GM18507 (cell line): ENCODE data around the gene NCS1.

Source experiments
- DNase-seq: peaks from one replicate; pipeline ENCODE4 v3.0.0; 2011; ENCODE audit warnings: low read depth; ENCODE audit not compliant: insufficient read length; ENCODE audit errors: extremely low spot score
- FAIRE-seq: peaks from 2 replicates; lab custom pipeline; 2011; peaks lifted over from hg19 to GRCh38; lab: Jason Lieb, UNC

Gene NCS1

GRCh38 chr9:130207241-130207992 lies 35.2 kb downstream of the NCS1 start:
- no peak for DNase-seq
- no peak for FAIRE-seq

DNA sequence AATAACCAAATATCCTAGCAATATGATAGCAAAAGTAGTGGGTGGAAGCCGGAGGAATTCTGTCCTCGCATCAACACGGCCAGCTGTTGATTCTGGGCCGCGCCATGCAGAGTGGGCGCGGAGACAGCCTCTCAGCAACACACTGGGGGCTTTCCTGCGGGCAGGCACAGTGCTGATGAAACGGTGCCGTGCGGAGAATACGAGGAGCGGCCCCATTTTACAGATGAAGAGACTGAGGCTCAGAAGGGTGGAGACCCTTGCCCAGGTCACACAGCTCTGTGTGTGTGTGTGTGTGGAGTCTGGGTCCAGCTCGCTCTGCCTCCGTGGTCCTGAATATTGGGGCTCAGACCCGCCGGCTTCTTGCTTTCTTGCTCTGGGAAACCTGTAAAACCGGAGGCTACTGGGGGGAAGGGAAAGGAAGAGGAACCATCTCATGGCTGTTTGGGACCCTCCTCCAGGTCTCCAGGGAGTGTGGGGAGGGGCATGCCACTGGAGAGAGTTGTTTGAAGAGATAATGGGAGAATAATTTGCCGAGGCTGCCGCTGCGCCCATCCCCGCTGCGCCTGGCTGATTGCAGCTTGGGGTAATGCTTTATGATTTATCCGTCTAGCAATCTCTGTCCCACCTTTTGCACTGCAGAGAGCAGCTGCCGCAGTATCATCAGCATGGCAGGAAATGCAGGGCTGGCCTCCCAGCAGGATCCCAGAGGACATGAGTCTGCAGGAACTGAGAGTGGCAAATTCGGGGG lies 36.6 kb downstream of the NCS1 start:
- FAIRE-seq (no peak), DNase-seq (no peak)

DNA sequence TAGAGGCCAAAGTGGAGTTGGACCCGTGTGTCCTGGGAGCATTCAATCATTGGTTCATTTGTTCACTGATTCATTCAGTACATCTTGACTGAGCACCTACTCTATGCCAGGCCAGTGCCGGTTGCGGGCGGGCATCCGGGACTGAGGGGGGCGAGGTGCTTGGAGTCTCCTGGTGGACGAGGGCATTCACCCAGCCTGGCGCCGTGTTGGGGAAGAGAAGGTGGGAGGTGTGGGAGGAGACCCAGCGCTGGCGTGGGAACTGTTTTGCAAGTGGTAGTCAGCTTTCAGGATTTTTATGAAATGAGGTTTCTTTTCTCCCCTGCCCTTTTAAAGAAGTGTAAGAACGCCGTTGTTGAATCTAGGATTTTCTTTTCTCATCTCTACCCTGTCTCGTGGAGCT lies 37.2 kb downstream of the NCS1 start:
- FAIRE-seq (no peak), DNase-seq (no peak)

DNA sequence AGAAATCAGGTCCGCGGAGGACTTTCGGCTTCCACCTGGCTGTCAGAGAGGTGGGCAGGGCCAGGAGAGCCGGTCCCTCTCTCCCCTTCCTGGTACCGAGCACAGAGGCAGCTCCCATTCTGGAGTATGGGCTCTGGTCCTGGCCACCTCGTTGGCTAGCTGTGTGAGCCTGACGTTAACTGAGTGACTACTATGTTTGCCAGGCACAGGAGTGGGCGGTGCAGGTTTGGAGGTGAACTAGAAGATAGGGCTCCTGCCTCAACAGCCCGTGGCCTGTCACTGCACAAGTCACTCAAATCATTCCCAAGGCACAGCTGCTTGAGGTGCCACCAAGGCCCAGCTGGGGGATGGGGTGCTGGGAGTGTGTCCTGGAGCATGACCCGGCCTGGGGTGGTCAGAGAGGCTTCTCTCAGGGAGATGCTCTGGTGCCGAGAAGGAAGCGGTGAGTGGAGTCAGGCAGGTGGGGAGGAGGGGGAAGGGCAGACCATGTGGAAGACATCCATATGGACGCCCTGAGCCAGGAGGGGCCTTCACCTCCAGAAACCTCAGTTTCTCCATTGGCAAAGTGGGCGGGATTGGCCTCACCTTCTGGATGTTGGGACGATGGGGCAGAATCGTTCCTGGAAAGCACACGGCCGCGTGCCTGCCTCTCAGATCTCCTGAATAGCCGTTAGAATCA lies 39.5 kb downstream of the NCS1 start:
- no peak for FAIRE-seq

GRCh38 chr9:130212543-130213297 lies 40.5 kb downstream of the NCS1 start:
- DNase-seq (no peak), FAIRE-seq (no peak)

More for the DNA sequence above, 39.5 kb downstream of the NCS1 start:
- no peak for DNase-seq

DNA sequence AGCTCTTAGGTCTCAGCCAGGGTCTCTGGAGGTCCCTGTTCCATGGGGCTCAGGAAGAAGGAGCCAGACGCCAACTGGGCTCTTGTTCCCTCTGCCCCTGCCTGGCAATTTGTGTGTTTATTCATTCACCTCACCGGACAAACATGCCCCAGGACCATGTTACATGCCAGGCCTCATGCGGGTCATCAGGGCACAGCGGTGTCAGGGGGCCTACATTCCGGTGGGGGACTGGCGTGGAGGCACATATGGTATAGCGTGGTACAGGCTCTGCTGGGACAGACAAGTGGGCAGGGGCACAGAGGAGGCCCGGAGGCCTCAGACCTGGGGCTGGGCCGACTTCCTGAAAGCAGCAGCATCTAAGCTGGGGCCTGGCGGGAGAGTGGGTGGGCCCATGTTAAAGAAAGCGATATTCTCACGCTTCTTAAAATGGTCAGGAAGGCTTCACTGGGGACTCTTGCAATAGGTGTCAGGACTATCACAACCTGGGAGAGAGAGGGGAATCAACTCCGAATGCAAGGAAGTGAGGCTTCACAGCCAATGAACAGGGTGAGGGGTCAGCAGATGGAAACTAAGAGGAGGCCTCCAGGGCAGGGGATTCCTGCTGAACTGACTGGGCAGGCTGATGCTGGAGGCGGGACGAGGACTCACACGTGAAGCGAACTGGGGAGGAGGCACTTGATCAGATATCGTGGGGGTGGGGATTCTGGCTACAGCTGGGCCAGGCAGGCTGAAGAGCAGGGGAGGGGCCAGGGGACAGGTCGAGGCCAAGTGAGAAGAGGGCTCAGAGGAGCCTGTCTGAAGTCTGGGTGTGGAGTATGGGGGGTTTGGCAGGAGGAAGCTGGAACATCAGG lies 41.9 kb downstream of the NCS1 start:
- DNase-seq: no peak
- no peak for FAIRE-seq

GRCh38 chr9:130214776-130215340 lies 42.7 kb downstream of the NCS1 start:
- FAIRE-seq: no peak
- DNase-seq: no peak

GRCh38 chr9:130215341-130216119 lies 43.3 kb downstream of the NCS1 start:
- FAIRE-seq: no peak
- no peak for DNase-seq

GRCh38 chr9:130217838-130218237 lies 45.6 kb downstream of the NCS1 start:
- FAIRE-seq (no peak), DNase-seq (no peak)

GRCh38 chr9:130219661-130220096 lies 47.5 kb downstream of the NCS1 start:
- no peak for FAIRE-seq
- DNase-seq: no peak

DNA sequence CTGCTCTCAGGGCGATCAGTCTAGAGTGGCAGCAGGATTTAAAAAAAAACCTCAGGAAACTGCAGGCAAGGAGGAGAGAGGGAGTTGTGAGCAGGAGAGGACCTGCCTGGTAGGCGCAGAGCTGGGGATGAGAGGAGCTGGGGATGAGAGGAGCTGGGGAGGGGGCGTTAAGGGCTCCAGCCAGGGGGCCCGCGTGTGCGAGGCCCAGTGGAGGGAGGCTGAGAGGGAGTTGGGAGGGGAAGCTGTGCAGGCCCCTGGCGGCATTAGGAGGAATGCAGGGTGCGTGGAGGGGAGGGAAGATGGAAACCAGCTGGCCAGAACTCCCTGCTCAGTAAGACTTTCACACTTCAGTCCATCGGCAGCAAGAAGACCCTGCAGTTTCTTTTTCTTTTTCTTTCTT lies 48.1 kb downstream of the NCS1 start:
- DNase-seq: no peak
- FAIRE-seq: no peak

DNA sequence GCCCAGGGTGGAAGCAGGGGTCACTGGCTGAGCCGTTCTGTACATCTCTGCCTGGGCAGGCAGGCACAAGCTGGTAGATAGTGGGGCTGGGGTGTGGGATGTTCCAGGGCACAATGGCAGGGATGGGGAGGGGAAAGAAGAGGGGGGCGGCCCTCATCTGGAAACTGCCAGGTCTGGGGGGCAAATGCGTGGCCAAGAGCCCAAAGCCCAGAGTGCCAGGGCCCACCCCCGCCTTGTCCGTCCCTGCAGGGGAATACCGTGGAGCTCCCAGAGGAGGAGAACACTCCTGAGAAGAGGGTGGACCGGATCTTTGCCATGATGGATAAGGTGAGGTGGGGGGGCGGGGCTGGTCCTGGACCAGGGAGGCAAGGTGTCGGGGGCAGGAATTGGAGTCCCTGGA lies 50.6 kb downstream of the NCS1 start:
- FAIRE-seq: no peak
- no peak for DNase-seq

DNA sequence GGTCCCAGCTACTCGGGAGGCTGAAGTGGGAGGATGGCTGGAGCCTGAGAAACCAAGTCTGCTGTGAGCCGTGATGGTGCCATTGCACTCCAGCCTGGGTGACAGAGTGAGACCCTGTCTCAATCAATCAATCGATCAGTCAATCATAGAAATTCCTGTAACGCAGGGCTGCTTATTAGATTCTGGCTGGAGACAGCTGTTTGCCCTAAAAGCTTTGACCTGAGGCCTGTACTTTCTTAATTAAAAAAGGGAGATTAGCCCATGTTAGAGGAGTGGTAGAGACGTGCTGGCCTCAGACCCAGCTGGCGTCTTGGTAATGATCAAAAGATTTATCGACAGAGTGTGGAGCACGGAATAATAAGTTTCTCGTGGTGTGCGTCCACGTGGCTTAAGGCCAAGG lies 52.9 kb downstream of the NCS1 start:
- FAIRE-seq: no peak
- no peak for DNase-seq

DNA sequence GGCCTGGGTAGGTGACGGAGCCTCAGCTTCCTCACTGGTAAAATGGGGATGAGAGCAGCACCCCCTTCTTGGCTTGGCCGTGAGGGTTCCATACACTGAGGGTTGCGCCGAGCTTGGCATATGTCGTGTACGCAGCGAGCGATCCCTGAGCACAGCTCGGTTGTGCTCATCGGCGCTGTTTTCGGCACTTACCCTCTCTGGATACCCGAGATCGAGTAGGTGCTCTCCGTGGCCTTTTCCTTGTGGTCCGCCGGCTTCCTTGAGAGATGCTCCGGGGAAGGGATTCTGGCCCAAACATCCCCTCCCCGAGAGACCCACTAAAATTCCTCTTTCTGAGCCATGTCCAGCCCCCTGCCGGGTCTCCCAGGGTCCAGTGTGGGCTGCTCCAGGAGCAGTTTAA lies 53.4 kb downstream of the NCS1 start:
- FAIRE-seq: no peak

GRCh38 chr9:130226112-130226511 lies 53.9 kb downstream of the NCS1 start:
- no peak for FAIRE-seq
- no peak for DNase-seq

More for the DNA sequence above, 53.4 kb downstream of the NCS1 start:
- no peak for DNase-seq

GRCh38 chr9:130227833-130228232 lies 55.6 kb downstream of the NCS1 start:
- FAIRE-seq: no peak
- no peak for DNase-seq

- DNase-seq: no peak
- FAIRE-seq: no peak
Observed at GRCh38 chr9:130229759-130230158, 57.6 kb downstream of the NCS1 start.

GRCh38 chr9:130230631-130231030 lies 58.4 kb downstream of the NCS1 start:
- FAIRE-seq (no peak), DNase-seq (no peak)
